ENCODE data around the gene WDR83. TPM values are rescaled to one million over a fixed set of nuclear protein-coding genes. Genes with fewer than 3 reads are reported as not detected.

Gene WDR83
- total and polyA plus RNA-seq, 12 donors, result 3.9 to 68.5 (median 15.0) TPM

DNA sequence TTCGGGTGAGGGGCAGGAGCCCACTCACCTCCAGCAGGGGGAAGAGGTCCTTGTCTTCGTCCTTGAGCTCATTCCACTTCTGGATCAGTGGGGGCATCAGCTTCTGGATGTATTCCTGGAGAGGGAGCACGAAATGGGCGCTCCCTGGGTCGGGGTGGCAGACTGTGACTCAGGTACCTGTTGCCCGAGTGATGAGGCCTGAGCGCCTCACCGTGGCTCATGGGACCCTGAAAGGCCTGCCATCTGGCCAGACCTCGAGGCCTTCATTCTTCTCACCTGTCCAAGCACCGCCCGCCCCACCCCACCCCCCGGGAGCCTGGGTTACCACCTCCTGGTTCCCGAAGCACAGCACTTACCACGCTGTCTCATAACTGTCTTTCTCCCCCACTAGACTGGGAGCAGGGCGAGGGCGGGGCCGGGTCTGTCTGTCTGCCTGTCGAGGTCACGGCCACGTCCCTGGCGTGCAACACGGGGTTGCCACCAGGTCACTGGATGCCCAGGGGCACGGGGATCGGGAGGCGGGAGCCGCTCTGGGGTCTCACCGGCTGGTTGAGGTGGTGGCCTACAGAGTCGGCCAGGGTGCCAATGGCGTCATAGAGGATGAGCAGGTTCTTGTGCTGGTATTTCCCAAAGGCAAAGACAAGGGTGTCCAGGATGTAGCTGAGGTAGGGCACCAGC is 39.2 kb downstream of the WDR83 start:
- no peak for TF ChIP-seq POLR2A (IDR thresholded peaks at IDR 0.05)
- no peak for TF ChIP-seq CTCF (IDR thresholded peaks at IDR 0.05)
- no peaks in the 10 kb centered on the region for H3K4me1 ChIP-seq (replicated peaks in 1 of 2)
- no peak for DNase-seq
- no peaks in the 10 kb centered on the region for H3K27me3 ChIP-seq
- intact Hi-C loops (cut with DNase I), result no loop called here
- WGBS, 4 donors, result 82 to 87% (median 83%) methylated on average over 9 to 29 of the region's 29 CpGs
- H3K36me3 ChIP-seq (replicated peaks in 1 of 2), result peaks cover 0 to 99% of the 10 kb centered on the region in 2 donors
- no peaks in the 10 kb centered on the region for H3K9me3 ChIP-seq (replicated peaks in 1 of 3)
- no peak overlapping the region for H3K4me3 ChIP-seq
- no peak overlapping the region for H3K27ac ChIP-seq

- TF ChIP-seq CTCF (IDR thresholded peaks at IDR 0.05) (no peak), POLR2A (IDR thresholded peaks at IDR 0.05) (no peak)
- Histone ChIP-seq H3K4me1 (replicated peaks in 1 of 2) (no peaks in the 10 kb centered on the region), H3K36me3 (replicated peaks in 1 of 2) (peaks cover 0 to 99% of the 10 kb centered on the region in 2 donors), H3K9me3 (replicated peaks in 1 of 3) (no peaks in the 10 kb centered on the region), H3K4me3 (no peak overlapping the region), H3K27me3 (no peaks in the 10 kb centered on the region), H3K27ac (no peak overlapping the region)
- WGBS, 4 donors, result 85 to 92% (median 91%) methylated on average over 10 to 13 of the region's 13 CpGs
- intact Hi-C loops (cut with DNase I), result no loop called here
- no peak for DNase-seq
These were observed 39.7 kb downstream of the WDR83 start for GRCh38 chr19:12706332-12706718.

- WGBS, 4 donors, result 90 to 94% (median 91%) methylated on average over 8 of the region's 8 CpGs
These were observed 42.0 kb downstream of the WDR83 start for GRCh38 chr19:12708641-12709040.

GRCh38 chr19:12711187-12711586 is 44.6 kb downstream of the WDR83 start:
- DNase-seq, result no peak
- H3K4me3 ChIP-seq, result no peak overlapping the region
- intact Hi-C loops (cut with DNase I), result no loop called here
- no peaks in the 10 kb centered on the region for H3K4me1 ChIP-seq (replicated peaks in 1 of 2)
- H3K27ac ChIP-seq, result no peak overlapping the region
- TF ChIP-seq POLR2A (IDR thresholded peaks at IDR 0.05) (no peak), CTCF (IDR thresholded peaks at IDR 0.05) (no peak)
- H3K27me3 ChIP-seq, result no peaks in the 10 kb centered on the region
- 89 to 90% (median 89%) methylated on average over 14 to 17 of the region's 17 CpGs for WGBS, 4 donors
- H3K9me3 ChIP-seq (replicated peaks in 1 of 3), result no peaks in the 10 kb centered on the region
- H3K36me3 ChIP-seq (replicated peaks in 1 of 2), result peaks cover 0 to 95% of the 10 kb centered on the region in 2 donors

More at GRCh38 chr19:12708641-12709040, 42.0 kb downstream of the WDR83 start:
- Histone ChIP-seq H3K4me3 (no peak overlapping the region), H3K27me3 (no peaks in the 10 kb centered on the region), H3K9me3 (replicated peaks in 1 of 3) (no peaks in the 10 kb centered on the region), H3K4me1 (replicated peaks in 1 of 2) (no peaks in the 10 kb centered on the region), H3K36me3 (replicated peaks in 1 of 2) (peaks cover 0 to 93% of the 10 kb centered on the region in 2 donors), H3K27ac (no peak overlapping the region)
- intact Hi-C loops (cut with DNase I), result no loop called here
- no peak for TF ChIP-seq POLR2A (IDR thresholded peaks at IDR 0.05)
- TF ChIP-seq CTCF (IDR thresholded peaks at IDR 0.05), result no peak
- DNase-seq, result no peak

All from adrenal gland (tissue), 12 donors.